Fibroblast of lung (primary cell): ENCODE data around the gene SH3D19.

Source experiments
- EZH2 ChIP-seq: IDR thresholded peaks from 2 replicates; pipeline ENCODE4 v1.5.1; 2012; ENCODE audit warnings: low read length, control low read depth, mild to moderate bottlenecking; ENCODE audit errors: missing control alignments
- TF ChIP-seq, protein P1 (sequence below), 2 donors: IDR thresholded peaks in 1 of 2; conservative IDR thresholded peaks in 1 of 2; 1 replicate in 1 of 2; 2 replicates in 1 of 2; pipeline ENCODE4 v1.5.1; 2011 to 2012; ENCODE audit warnings: low read length in 2 of 2, control low read depth in 1 of 2, inconsistent platforms in 1 of 2, low read depth in 1 of 2, mild to moderate bottlenecking in 1 of 2

DNA sequence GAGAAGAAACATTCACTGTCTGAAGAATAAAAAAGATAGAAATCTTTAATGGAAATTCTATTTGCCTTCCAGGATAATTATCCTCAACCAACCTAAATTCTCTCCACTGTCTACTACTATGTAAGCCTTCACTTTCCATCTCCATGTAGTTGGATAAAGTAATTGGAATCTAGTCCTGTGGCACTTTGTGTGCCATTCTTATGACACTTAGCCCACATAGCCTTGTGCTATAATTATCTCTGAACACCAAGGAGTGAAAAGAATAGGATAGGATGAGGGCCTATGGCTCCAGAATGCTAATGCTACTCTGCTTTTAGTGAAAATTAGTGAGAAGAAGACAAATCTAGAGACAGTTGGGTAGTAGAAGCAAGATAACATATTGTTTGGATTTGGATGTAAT lies 28.2 kb downstream of the SH3D19 start:
- TF ChIP-seq, protein P1, sequence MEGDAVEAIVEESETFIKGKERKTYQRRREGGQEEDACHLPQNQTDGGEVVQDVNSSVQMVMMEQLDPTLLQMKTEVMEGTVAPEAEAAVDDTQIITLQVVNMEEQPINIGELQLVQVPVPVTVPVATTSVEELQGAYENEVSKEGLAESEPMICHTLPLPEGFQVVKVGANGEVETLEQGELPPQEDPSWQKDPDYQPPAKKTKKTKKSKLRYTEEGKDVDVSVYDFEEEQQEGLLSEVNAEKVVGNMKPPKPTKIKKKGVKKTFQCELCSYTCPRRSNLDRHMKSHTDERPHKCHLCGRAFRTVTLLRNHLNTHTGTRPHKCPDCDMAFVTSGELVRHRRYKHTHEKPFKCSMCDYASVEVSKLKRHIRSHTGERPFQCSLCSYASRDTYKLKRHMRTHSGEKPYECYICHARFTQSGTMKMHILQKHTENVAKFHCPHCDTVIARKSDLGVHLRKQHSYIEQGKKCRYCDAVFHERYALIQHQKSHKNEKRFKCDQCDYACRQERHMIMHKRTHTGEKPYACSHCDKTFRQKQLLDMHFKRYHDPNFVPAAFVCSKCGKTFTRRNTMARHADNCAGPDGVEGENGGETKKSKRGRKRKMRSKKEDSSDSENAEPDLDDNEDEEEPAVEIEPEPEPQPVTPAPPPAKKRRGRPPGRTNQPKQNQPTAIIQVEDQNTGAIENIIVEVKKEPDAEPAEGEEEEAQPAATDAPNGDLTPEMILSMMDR (conservative IDR thresholded peaks at IDR 0.05 in 1 of 2, IDR thresholded peaks at IDR 0.05 in 1 of 2; ENCODE audit: low read depth in 1 of 2, low read length in 2 of 2) = no peak
- no peak for TF ChIP-seq EZH2
